Large intestine (tissue), 12 donors: ENCODE data around the gene LAMTOR1. TPM values are rescaled to one million over a fixed set of nuclear protein-coding genes. Genes with fewer than 3 reads are reported as not detected.
"Not testable (repeated sequence)": the region's sequence is repeated elsewhere in the genome, so short reads cannot be mapped to it uniquely, and the experiment has no call there.

Source experiments
- DNase-seq, 2 donors: peaks; one replicate each; pipeline versions ENCODE4 v3.0.0 to v3.0.0-alpha.2; 2013
- H3K27ac ChIP-seq: one replicate; pipeline ENCODE4 v1.5.1; 2013; ENCODE audit warnings: low read length
- H3K27me3 ChIP-seq: 2 replicates; pipeline ENCODE4 v1.6.1; 2013; ENCODE audit warnings: low read length; ENCODE audit not compliant: control insufficient read depth, insufficient read depth
- H3K36me3 ChIP-seq: 2 replicates; pipeline ENCODE4 v1.6.1; 2013; ENCODE audit warnings: low read length; ENCODE audit not compliant: control insufficient read depth, insufficient read depth
- H3K4me1 ChIP-seq: one replicate; pipeline ENCODE4 v1.6.1; 2013; ENCODE audit warnings: low read length; ENCODE audit not compliant: control insufficient read depth, insufficient read depth
- H3K4me3 ChIP-seq: one replicate; pipeline ENCODE4 v1.5.1; 2013; ENCODE audit warnings: low read length
- H3K9me3 ChIP-seq: one replicate; pipeline ENCODE4 v1.6.1; 2013; ENCODE audit warnings: mild to moderate bottlenecking, low read depth, low read length, moderate library complexity; ENCODE audit not compliant: control insufficient read depth
- WGBS: methylation state at CpG from one replicate; pipeline ENCODE4 v1.1.5; 2013; ENCODE audit warnings: low lambda C conversion rate; ENCODE audit not compliant: insufficient coverage; 5-methylcytosine and 5-hydroxymethylcytosine counted together
- long read RNA-seq, 11 donors: transcript quantifications; one replicate each; lab custom pipeline, GENCODE V29; 2026
- polyA plus RNA-seq: library from polyadenylated mRNA; unstranded; fragments of 120-200 nt; gene quantifications from one replicate; pipeline ENCODE4 v1.2.1, GENCODE V29; 2013

LAMTOR1 gene
- 114 TPM for polyA plus RNA-seq
- long read RNA-seq, donor 1, transcript LAMTOR1-201 (5 exons, 1,179 nt) = major isoform, 44 of 46 reads
- long read RNA-seq, donor 1, partial matches to known transcripts = 0 of 46 reads
- long read RNA-seq, donor 1, other reads (novel, unspliced or antisense) = 0 of 46 reads
- long read RNA-seq, donor 2, transcript LAMTOR1-201 (5 exons, 1,179 nt) = major isoform, 92 of 101 reads
- long read RNA-seq, donor 2, partial matches to known transcripts = 7 of 101 reads
- long read RNA-seq, donor 2, other reads (novel, unspliced or antisense) = 0 of 101 reads
- long read RNA-seq, donor 3 = 0 reads
- long read RNA-seq, donor 4, transcript LAMTOR1-201 (5 exons, 1,179 nt) = major isoform, 17 of 18 reads
- long read RNA-seq, donor 4, partial matches to known transcripts = 0 of 18 reads
- long read RNA-seq, donor 4, other reads (novel, unspliced or antisense) = 0 of 18 reads
- long read RNA-seq, donor 5, transcript LAMTOR1-201 (5 exons, 1,179 nt) = major isoform, 33 of 35 reads
- long read RNA-seq, donor 5, partial matches to known transcripts = 0 of 35 reads
- long read RNA-seq, donor 5, other reads (novel, unspliced or antisense) = 0 of 35 reads
- long read RNA-seq, donor 6, transcript LAMTOR1-201 (5 exons, 1,179 nt) = major isoform, 67 of 69 reads
- long read RNA-seq, donor 6, partial matches to known transcripts = 0 of 69 reads
- long read RNA-seq, donor 6, other reads (novel, unspliced or antisense) = 0 of 69 reads
- long read RNA-seq, donor 7, transcript LAMTOR1-201 (5 exons, 1,179 nt) = major isoform, 26 of 27 reads
- long read RNA-seq, donor 7, partial matches to known transcripts = 0 of 27 reads
- long read RNA-seq, donor 7, other reads (novel, unspliced or antisense) = 0 of 27 reads
- long read RNA-seq, donor 8, transcript LAMTOR1-201 (5 exons, 1,179 nt) = major isoform, 94 of 105 reads
- long read RNA-seq, donor 8, partial matches to known transcripts = 7 of 105 reads
- long read RNA-seq, donor 8, other reads (novel, unspliced or antisense) = 0 of 105 reads
- long read RNA-seq, donor 9, transcript LAMTOR1-201 (5 exons, 1,179 nt) = major isoform, 69 of 76 reads
- long read RNA-seq, donor 9, partial matches to known transcripts = 5 of 76 reads
- long read RNA-seq, donor 9, other reads (novel, unspliced or antisense) = 0 of 76 reads
- long read RNA-seq, donor 10, transcript LAMTOR1-201 (5 exons, 1,179 nt) = major isoform, 88 of 93 reads
- long read RNA-seq, donor 10, partial matches to known transcripts = 0 of 93 reads
- long read RNA-seq, donor 10, other reads (novel, unspliced or antisense) = 0 of 93 reads
- long read RNA-seq, donor 11, transcript LAMTOR1-201 (5 exons, 1,179 nt) = major isoform, 62 of 63 reads
- long read RNA-seq, donor 11, partial matches to known transcripts = 0 of 63 reads
- long read RNA-seq, donor 11, other reads (novel, unspliced or antisense) = 0 of 63 reads

DNA sequence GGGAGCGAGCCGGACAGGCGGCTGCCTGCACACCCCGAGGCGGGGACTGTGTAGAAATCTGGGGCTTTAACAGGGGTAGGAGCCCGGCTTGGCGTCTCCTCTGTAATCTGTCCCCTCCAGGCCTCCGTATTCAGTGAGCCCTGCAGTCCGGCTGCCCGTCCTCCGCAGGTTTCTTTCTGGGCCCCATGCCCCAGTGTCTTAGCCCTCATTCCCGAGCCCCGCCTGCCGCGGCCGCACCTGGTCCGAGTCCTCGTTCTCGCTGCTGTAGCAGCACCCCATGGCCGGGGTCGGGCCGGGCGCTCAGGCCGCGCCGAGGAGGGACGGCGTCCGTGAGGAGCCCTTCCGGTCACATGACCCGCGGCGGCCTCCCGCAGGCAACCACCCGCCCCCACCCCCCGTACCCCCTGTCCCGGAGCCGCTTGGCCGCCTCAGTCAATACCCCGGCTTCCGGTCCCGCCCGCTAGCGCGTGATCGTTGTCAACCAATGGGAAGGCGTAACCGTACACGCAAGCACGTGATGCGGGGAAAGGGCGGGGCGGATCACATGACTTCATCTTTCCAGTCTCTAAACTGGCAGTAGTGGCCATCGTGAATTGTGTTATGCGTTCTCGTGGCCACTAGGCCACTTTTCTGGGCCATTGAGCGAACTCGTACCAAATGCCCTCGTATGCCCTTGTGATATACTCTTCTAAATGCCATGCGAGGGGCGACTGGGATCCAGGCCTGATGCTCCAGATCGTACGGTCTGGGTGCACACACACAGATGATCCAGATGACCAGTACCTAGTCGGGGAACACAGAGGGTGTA is at the start of gene LAMTOR1:
Gene LAMTOR1, minus strand, starts transcription at position 352 of the 808 bp plus-strand sequence. Its CDS starts 73 bp downstream, at position 279.
- H3K4me3 ChIP-seq = peak within 1 kb of the TSS; percentile 78
- peak within 1 kb of the TSS; percentile 90 for H3K27ac ChIP-seq
- peaks cover 16% of the 10 kb centered on the region for H3K4me1 ChIP-seq
- no peaks in the 10 kb centered on the region for H3K27me3 ChIP-seq
- H3K36me3 ChIP-seq = peaks cover 21% of the 10 kb centered on the region
- H3K9me3 ChIP-seq = no peaks in the 10 kb centered on the region
- peak; percentile 99 for DNase-seq
- no CpG with 5 or more reads among the region's 64 CpGs for WGBS

- Histone ChIP-seq H3K4me1 (no peaks in the 10 kb centered on the region), H3K36me3 (no peaks in the 10 kb centered on the region), H3K9me3 (no peaks in the 10 kb centered on the region), H3K27ac (no peak overlapping the region), H3K27me3 (no peaks in the 10 kb centered on the region), H3K4me3 (no peak overlapping the region)
- no peak for DNase-seq
- WGBS = 75% methylated on average over 2 of the region's 4 CpGs
These were observed 47.8 kb upstream of the LAMTOR1 start for GRCh38 chr11:72150882-72151281.

DNA sequence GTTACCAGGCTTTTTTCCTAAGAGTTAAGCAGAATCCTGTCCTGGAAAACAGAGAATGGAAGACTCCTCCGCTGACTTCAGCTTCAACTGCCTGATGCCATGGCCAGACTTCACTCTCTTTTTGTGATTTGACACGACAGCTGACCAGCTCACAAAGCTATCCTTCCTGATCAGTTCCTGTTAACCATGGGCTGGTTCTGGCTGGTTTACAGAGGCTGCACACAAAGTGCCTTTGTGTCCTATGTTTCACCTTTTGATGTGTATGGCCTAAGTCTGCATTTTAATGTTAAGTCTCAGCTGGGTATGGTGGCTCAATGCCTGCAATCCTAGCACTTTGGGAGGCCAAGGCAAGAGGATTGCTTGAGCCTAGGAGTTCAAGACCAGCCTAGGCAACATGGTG is 43.5 kb upstream of the LAMTOR1 start:
- Histone ChIP-seq H3K36me3 (no peaks in the 10 kb centered on the region), H3K27ac (no peak overlapping the region), H3K27me3 (no peaks in the 10 kb centered on the region), H3K9me3 (no peaks in the 10 kb centered on the region), H3K4me1 (no peaks in the 10 kb centered on the region), H3K4me3 (no peak overlapping the region)
- no peak for DNase-seq
- WGBS = no CpG with 5 or more reads among the region's 2 CpGs

DNA sequence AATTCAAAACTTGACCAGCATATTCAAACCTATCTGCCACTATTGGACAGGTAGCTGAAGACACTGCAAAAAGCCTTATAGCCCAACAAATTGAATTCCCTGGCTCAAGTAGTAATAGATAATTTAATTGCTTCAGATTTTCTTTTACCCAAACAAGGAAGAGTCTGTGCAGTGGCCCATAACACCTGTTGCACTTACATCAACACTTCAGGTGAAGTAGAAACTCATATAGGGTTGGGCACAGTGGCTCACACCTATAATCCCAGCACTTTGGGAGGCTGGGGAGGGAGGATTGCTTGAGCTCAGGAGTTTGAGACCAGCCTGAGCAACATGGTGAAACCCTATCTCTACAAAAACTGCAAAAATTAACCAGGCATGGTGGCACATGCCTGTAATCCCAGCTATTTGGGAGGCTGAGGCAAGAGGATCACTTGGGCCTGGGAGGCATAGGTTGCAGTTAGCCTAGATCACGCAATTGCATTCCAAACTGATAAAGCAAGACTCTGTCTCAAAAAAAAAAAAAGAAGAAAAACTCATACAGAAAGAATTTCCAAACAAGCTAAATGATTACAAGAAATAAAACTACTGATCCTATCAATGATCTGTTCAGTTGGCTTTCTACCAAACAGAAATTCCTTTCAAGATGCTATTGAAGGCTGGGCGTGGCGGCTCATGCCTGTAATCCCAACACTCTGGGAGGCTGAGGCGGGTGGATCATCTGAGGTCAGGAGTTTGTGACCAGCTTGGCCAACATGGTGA is 41.9 kb upstream of the LAMTOR1 start:
- no peaks in the 10 kb centered on the region for H3K4me1 ChIP-seq
- WGBS = no CpG with 5 or more reads among the region's 4 CpGs
- no peaks in the 10 kb centered on the region for H3K36me3 ChIP-seq
- no peaks in the 10 kb centered on the region for H3K27me3 ChIP-seq
- H3K9me3 ChIP-seq = no peaks in the 10 kb centered on the region
- H3K27ac ChIP-seq = no peak overlapping the region
- no peak for DNase-seq
- H3K4me3 ChIP-seq = no peak overlapping the region

DNA sequence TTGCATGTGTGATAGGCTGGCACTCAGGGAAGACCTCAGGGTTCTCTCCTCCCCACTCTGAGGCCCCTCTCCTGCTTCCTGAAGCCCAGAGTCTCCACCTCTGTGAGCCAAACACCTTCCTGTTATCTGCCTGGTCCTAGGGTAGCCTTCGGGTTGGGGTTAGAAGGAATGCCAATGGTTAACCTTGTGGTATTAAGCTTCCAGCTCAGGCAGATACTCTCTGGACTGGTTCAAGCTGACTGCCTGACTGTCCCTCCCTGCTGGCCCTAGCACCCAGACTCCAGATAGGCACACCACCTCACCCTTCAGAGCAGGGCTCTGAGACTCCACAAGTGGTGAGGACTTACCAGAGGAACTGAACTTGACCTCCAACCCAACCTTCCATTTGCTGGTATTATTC is 39.4 kb upstream of the LAMTOR1 start:
- H3K27ac ChIP-seq, H3K36me3 ChIP-seq, H3K4me1 ChIP-seq, H3K9me3 ChIP-seq, H3K27me3 ChIP-seq, DNase-seq, H3K4me3 ChIP-seq: not testable (repeated sequence)
- no CpG with 5 or more reads among the region's 1 CpG for WGBS

- H3K27ac ChIP-seq, DNase-seq, H3K9me3 ChIP-seq, H3K36me3 ChIP-seq, H3K4me3 ChIP-seq, H3K4me1 ChIP-seq, H3K27me3 ChIP-seq: not testable (repeated sequence)
- no CpG with 5 or more reads among the region's 1 CpG for WGBS
These were observed 39.0 kb upstream of the LAMTOR1 start for GRCh38 chr11:72142086-72142485.

- DNase-seq = no peak
- 63% methylated on average over 2 of the region's 3 CpGs for WGBS
- Histone ChIP-seq H3K27ac (no peak overlapping the region), H3K4me3 (no peak overlapping the region), H3K4me1 (peaks cover 2% of the 10 kb centered on the region), H3K36me3 (no peaks in the 10 kb centered on the region), H3K9me3 (no peaks in the 10 kb centered on the region), H3K27me3 (no peaks in the 10 kb centered on the region)
These were observed 38.0 kb upstream of the LAMTOR1 start for GRCh38 chr11:72141066-72141465.

DNA sequence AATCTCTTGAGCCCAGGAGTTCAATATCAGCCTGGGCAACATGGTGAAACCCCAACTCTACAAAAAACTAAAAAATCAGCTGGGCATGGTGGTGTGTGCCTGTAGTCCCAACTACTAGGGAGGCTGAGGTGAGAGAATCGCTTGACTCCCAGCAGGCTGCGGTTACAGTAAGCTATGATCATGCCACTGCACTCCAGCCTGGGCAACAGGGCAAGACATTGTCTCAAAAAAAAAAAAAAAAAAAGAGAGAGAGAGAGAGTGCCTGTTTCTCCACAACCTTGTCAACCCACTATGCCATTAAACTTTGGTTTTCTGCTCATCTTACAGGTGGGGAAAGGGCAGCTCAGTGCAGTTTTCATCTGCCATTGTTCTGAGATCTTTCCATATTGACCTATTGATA is 37.6 kb upstream of the LAMTOR1 start:
- WGBS = no CpG with 5 or more reads among the region's 2 CpGs

DNA sequence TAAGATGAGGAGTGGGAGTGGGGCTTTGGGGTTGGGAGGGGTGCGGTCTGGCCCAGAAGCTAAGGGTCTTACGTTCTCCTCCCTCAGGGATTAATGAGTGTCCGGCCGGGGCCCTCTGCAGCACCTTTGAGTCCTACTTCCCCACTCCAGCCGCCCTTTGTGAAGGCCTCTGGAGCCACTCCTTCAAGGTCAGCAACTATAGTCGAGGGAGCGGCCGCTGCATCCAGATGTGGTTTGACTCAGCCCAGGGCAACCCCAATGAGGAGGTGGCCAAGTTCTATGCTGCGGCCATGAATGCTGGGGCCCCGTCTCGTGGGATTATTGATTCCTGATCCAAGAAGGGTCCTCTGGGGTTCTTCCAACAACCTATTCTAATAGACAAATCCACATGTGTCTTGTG is 36.4 kb upstream of the LAMTOR1 start:
- H3K27ac ChIP-seq = no peak overlapping the region

More for the DNA sequence above, 37.6 kb upstream of the LAMTOR1 start:
- H3K4me3 ChIP-seq = no peak overlapping the region
- H3K27me3 ChIP-seq = no peaks in the 10 kb centered on the region
- no peak overlapping the region for H3K27ac ChIP-seq
- peaks cover 2% of the 10 kb centered on the region for H3K4me1 ChIP-seq
- H3K36me3 ChIP-seq = no peaks in the 10 kb centered on the region
- DNase-seq = no peak
- no peaks in the 10 kb centered on the region for H3K9me3 ChIP-seq

More for the DNA sequence above, 36.4 kb upstream of the LAMTOR1 start:
- Histone ChIP-seq H3K4me1 (peaks cover 2% of the 10 kb centered on the region), H3K36me3 (no peaks in the 10 kb centered on the region), H3K4me3 (no peak overlapping the region), H3K27me3 (no peaks in the 10 kb centered on the region), H3K9me3 (no peaks in the 10 kb centered on the region)
- WGBS = no CpG with 5 or more reads among the region's 11 CpGs
- DNase-seq = no peak
